ENCODE measurements around the gene ZNF428.
"Not testable (repeated sequence)": the region's sequence is repeated elsewhere in the genome, so short reads cannot be mapped to it uniquely, and the experiment has no call there.

The ZNF428 gene

GRCh38 chr19:43616954-43617353 lies 2.5 kb downstream of the ZNF428 start:
- no peak for DNase-seq (ENCODE audit: low read depth)

DNA sequence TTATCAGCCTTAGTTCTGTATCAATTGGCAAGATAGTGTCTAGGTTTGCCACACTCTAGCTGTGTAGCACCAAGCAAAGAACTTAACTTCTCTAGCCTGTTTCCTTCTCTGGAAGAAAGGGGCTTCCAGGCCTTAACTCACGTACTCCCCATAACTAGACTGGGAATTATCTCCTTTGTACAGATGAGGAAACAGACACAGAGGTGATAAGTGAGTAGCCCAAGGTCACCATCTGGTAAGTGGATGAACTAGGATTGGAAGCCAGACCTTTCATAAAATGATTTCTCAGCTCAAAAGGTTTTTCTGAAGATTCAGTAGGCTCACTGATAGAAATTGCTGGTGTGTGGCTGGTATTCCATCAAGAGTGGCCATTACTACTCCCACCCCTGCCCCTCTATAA lies 3.1 kb downstream of the ZNF428 start:
- no peak for DNase-seq (ENCODE audit: low read depth)

DNA sequence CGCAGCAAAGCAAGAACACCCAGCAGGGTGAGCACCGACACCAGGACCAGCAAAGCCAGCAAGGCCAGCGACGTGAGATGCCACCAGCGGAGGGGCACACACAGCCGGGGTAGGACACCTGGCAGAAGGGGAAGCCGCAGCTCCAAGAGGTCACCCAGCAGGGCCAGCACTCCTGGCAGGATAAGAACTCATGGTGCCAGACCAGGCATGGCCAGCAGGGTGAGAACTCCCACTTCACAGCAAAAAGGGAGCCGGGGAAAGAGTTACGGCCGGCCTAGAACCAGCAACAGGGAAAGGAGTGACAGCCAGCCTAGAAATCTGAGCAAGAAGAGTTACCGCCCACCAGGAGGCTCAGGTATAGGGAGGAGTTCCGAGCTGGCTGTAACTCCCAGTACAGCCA lies 7.1 kb downstream of the ZNF428 start:
- DNase-seq (ENCODE audit: low read depth): no peak

- DNase-seq (ENCODE audit: low read depth): no peak
Observed at GRCh38 chr19:43611788-43612187, 7.6 kb downstream of the ZNF428 start, which contains the start of gene SRRM5. Gene SRRM5 (plus strand): TSS chr19:43612088. CDS start chr19:43612122, 34 bp downstream.

- DNase-seq (ENCODE audit: low read depth): no peak
Observed at GRCh38 chr19:43610493-43610892, 8.9 kb downstream of the ZNF428 start.

DNA sequence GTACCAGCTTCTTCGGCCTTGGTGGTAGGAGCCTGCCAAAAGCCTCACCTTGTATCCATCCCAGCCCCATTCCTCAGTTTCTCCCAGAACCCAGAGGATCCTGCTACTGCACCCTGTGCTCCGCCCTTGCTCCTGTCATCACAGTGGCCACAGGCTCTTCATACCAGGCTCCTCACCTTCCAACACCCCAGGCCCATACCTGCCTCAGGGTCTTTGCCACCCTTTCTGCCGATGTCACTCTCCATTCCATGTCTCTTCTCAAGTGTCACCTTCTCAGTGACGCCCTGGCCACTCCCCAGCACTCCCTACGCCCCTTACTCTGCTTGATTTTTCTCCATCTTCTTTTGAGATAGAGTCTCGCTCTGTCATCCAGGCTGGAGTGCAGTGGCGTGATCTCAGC lies 9.6 kb downstream of the ZNF428 start:
- DNase-seq (ENCODE audit: low read depth): no peak

DNA sequence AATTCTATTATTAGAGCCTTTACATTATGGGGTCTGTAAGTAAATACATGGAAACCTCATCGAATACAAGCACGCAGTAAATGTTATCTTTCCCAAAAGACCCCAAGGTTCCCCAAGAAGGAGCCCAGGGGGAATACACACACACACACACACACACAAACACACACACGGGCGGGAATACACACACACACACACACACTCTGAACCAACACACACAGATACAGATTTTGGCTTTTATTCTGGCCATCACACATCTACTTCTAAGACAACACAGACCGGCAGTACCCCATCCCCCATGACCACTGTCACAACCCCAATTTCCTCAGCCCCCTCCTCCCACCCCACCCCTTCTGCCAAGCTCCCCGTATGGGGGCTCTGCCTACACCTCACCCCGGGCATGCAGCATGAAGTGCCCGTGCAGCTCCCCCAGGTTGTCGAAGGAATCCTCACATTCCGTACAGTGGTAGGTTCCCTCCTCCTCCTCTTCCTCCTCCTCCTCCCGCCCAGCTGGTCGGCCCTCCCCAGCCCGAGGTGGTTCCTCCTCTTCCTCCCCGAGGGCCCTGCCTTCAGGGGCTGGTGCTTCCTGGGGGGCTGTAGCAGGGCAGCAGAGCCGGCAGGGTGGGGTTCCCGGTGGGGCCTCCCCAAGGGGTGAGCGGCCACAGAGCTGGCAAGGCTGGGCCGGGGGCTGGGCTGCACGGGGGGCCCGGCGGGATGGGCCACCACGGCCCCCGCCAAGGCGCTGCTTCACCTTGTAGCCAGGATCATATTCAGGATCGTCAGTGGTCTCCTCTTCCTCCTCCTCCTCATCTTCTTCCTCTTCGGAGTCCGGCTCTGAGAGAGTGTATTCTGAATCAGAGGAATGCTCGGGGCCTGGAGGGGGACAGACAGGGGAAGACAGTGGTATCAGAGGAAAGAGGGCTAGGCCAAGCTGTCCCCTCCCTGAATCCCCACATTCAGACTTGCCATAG lies 11.9 kb downstream of the ZNF428 start:
- no peak for DNase-seq (ENCODE audit: low read depth)

GRCh38 chr19:43606569-43607229 lies 12.7 kb downstream of the ZNF428 start:
- DNase-seq (ENCODE audit: low read depth): no peak

- DNase-seq (ENCODE audit: low read depth): no peak
Observed at GRCh38 chr19:43605875-43606568, 13.4 kb downstream of the ZNF428 start.

- DNase-seq (ENCODE audit: low read depth): not testable (repeated sequence)
Observed at GRCh38 chr19:43600326-43600725, 19.1 kb downstream of the ZNF428 start.

- DNase-seq (ENCODE audit: low read depth): no peak
Observed at GRCh38 chr19:43599635-43600295, 19.7 kb downstream of the ZNF428 start.

DNA sequence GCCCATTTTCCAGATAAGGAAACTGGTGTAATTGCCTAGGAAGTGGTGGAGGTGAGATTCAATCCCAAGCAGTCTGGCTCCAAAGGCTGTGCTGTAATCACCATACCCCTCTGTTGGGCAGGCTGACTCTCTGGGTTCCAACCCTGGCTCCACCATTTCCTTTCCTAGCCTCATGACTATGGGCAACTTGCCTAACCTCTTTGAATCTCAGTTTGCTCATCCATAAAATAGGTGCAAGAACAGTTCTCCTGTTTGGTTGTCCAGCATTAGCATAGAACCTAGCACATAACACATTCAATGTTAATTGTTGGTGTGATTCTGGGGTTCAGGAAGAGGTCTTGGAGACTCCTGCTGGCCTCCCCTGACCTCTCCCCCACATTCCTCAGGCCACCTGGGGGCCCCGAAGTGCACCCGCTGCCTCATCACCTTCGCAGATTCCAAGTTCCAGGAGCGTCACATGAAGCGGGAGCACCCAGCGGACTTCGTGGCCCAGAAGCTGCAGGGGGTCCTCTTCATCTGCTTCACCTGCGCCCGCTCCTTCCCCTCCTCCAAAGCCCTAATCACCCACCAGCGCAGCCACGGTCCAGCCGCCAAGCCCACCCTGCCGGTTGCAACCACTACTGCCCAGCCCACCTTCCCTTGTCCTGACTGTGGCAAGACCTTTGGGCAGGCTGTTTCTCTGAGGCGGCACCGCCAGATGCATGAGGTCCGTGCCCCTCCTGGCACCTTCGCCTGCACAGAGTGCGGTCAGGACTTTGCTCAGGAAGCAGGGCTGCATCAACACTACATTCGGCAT lies 20.8 kb downstream of the ZNF428 start:
- no peak for DNase-seq (ENCODE audit: low read depth)

DNA sequence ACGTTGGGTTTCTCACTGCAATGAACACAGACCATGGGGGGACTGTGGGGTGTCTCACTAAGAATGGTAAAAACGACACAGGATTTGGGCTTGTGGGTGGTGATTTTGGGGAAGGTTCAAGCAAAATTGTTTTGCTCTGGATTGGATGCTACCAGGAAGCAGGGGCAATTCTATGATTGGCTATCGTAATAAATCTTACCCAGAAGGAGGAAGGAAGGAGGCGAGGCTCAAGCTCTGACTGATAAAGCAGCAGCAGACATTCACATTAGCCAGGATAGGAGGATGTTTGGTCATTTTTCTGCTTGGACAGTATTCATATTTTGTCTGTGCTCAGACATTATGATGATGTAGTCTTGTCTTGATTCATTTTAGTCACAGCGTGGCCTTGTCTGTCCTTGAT lies 21.6 kb downstream of the ZNF428 start:
- no peak for DNase-seq (ENCODE audit: low read depth)

DNA sequence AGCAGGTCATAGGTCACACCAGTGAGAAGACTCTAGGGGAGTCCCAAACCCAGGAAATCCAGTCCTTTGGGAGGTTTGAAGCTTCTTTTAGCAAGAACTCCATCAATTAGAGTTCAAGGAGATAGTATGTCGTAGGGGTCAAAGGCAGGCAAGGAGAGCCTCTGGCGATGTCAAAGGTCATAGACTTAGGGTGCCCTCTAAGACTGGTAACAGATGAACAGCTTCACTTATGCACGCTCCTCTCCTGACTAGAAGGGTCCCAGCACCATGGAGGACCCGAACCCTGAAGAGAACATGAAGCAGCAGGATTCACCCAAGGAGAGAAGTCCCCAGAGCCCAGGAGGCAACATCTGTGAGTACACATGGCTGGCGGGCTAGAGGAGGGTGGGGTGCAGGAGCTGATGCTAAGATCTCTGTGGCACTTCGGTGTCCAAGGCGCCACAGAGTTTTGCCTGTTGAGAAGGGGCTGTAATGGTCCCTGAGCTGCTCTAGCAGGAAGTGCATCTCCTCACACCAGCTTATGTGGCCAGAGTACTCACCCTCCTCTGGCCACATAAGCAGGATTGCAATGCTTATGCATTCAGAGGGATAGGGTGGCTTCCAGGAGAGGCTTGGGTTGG lies 22.5 kb downstream of the ZNF428 start:
- DNase-seq (ENCODE audit: low read depth): no peak

GRCh38 chr19:43595999-43596841 lies 23.2 kb downstream of the ZNF428 start, which contains the start of the genes IRGQ and ZNF576:
Gene IRGQ (minus strand): TSS chr19:43596134. CDS start chr19:43595338, 796 bp downstream.
Gene ZNF576 (plus strand): TSS chr19:43596595. CDS start chr19:43597109, 514 bp downstream.
- DNase-seq (ENCODE audit: low read depth): peak; percentile 100

- no peak for DNase-seq (ENCODE audit: low read depth)
Observed at GRCh38 chr19:43595605-43595998, 23.8 kb downstream of the ZNF428 start.

DNA sequence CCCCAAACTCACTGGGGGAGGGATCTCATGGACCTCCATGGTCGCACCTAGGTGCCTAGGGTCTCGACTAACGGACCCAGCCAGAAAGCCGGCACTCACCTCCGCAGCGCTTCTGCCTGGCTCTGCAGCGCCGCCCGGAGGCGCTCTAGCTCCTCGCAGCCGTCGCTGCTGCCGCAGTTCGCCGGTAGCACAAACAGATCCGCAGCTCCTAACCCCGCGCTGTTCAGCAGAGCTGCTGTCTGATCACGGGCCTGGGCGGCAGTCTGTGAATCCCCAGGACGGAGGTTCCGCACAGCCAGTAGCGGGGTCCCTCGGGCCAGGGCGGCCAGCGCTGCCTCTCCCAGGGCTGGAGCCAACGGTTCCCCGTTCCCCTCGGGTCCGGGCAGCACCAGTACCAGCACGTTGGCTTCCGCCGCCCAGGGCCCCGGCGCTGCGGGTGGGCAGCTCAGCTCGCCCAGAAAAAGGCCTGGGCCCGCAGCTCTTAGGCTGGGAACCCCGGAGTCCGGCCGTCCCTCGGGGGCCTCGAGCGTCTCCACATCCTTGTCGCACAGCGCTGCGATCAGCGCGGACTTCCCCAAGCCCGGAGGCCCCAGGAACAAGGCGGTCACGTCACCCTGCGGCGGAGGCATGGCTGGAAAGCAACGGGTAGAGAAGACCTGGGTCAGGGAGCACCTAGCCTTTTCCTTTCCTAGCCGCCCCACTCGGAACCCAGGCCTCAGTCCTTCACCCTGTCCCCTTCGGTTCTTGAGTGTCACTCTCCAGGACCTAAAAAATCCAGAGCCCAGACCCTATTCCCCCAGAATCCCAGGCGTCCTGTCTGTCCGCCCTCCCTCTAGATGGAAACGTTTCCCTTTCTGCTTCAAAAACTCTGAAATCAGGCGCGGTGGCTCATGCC lies 24.5 kb downstream of the ZNF428 start:
- DNase-seq (ENCODE audit: low read depth): peak; percentile 29

- DNase-seq (ENCODE audit: low read depth): no peak
Observed at GRCh38 chr19:43594081-43594697, 25.2 kb downstream of the ZNF428 start.
